Type B pancreatic cell (in vitro differentiated cells): ENCODE data around the gene ZNF98. TPM values are rescaled to one million over a fixed set of nuclear protein-coding genes. Genes with fewer than 3 reads are reported as not detected.

ENCODE experiments used
- DNase-seq: peaks from one replicate; pipeline ENCODE4 v3.0.0; 2021; ENCODE audit warnings: mixed read lengths; ENCODE audit not compliant: unreplicated experiment; ENCODE audit errors: extremely low spot score
- H3K27ac Mint-ChIP-seq: 2 replicates; pipeline ENCODE4 v1.8.0; 2021; ENCODE audit warnings: mild to moderate bottlenecking, mixed read lengths
- H3K27me3 Mint-ChIP-seq: 2 replicates; pipeline ENCODE4 v1.8.0; 2021; ENCODE audit warnings: mixed read lengths
- H3K36me3 Mint-ChIP-seq: 2 replicates; pipeline ENCODE4 v1.8.0; 2021; ENCODE audit warnings: mixed read lengths
- H3K4me1 Mint-ChIP-seq: one replicate; pipeline ENCODE4 v1.8.0; 2021; ENCODE audit warnings: mixed read lengths; ENCODE audit not compliant: unreplicated experiment
- H3K4me3 Mint-ChIP-seq: 2 replicates; pipeline ENCODE4 v1.8.0; 2021; ENCODE audit warnings: mild to moderate bottlenecking, mixed read lengths
- H3K9me3 Mint-ChIP-seq: 2 replicates; pipeline ENCODE4 v1.8.0; 2021; ENCODE audit warnings: mixed read lengths
- long read RNA-seq: library from polyadenylated mRNA; unstranded; transcript quantifications from one replicate; pipeline ENCODE4 v2.0.0, GENCODE V29; 2020
- total RNA-seq: library from RNA; stranded (reverse); gene quantifications from 2 replicates; pipeline ENCODE4 v1.2.1, GENCODE V29; 2021; ENCODE audit warnings: low replicate concordance
- TF ChIP-seq, protein P1 (sequence below): fragments of 200-600 bp; sonication (generic); conservative IDR thresholded peaks from 2 replicates; pipeline ENCODE4 v1.5.0; 2021; ENCODE audit warnings: antibody characterized with exemption, mild to moderate bottlenecking

The ZNF98 gene
- total RNA-seq = not detected in 2 replicates
- long read RNA-seq = 0 reads

- H3K9me3 Mint-ChIP-seq = peaks cover 5% of the 10 kb centered on the region
- H3K36me3 Mint-ChIP-seq = no peaks in the 10 kb centered on the region
Observed at GRCh38 chr19:22422211-22422610, at the start of gene ZNF98. Gene ZNF98 (minus strand): TSS chr19:22422346. CDS start chr19:22422224, 122 bp downstream.

GRCh38 chr19:22446605-22447004, 24.5 kb upstream of the ZNF98 start:
- no peak for DNase-seq
- TF ChIP-seq, protein P1, sequence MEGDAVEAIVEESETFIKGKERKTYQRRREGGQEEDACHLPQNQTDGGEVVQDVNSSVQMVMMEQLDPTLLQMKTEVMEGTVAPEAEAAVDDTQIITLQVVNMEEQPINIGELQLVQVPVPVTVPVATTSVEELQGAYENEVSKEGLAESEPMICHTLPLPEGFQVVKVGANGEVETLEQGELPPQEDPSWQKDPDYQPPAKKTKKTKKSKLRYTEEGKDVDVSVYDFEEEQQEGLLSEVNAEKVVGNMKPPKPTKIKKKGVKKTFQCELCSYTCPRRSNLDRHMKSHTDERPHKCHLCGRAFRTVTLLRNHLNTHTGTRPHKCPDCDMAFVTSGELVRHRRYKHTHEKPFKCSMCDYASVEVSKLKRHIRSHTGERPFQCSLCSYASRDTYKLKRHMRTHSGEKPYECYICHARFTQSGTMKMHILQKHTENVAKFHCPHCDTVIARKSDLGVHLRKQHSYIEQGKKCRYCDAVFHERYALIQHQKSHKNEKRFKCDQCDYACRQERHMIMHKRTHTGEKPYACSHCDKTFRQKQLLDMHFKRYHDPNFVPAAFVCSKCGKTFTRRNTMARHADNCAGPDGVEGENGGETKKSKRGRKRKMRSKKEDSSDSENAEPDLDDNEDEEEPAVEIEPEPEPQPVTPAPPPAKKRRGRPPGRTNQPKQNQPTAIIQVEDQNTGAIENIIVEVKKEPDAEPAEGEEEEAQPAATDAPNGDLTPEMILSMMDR = no peak
- H3K4me1 Mint-ChIP-seq = no peaks in the 10 kb centered on the region
- no peaks in the 10 kb centered on the region for H3K27me3 Mint-ChIP-seq
- H3K36me3 Mint-ChIP-seq = no peaks in the 10 kb centered on the region
- H3K4me3 Mint-ChIP-seq = no peak overlapping the region
- peaks cover 8% of the 10 kb centered on the region for H3K9me3 Mint-ChIP-seq
- no peak overlapping the region for H3K27ac Mint-ChIP-seq

More at GRCh38 chr19:22422211-22422610, at the start of gene ZNF98:
- H3K27me3 Mint-ChIP-seq = no peaks in the 10 kb centered on the region
- no peaks in the 10 kb centered on the region for H3K4me1 Mint-ChIP-seq
- DNase-seq = no peak
- TF ChIP-seq, protein P1 = no peak
- H3K4me3 Mint-ChIP-seq = no peak within 1 kb of the TSS
- no peak within 1 kb of the TSS for H3K27ac Mint-ChIP-seq

GRCh38 chr19:22438011-22438410, 15.9 kb upstream of the ZNF98 start:
- H3K9me3 Mint-ChIP-seq = no peaks in the 10 kb centered on the region

DNA sequence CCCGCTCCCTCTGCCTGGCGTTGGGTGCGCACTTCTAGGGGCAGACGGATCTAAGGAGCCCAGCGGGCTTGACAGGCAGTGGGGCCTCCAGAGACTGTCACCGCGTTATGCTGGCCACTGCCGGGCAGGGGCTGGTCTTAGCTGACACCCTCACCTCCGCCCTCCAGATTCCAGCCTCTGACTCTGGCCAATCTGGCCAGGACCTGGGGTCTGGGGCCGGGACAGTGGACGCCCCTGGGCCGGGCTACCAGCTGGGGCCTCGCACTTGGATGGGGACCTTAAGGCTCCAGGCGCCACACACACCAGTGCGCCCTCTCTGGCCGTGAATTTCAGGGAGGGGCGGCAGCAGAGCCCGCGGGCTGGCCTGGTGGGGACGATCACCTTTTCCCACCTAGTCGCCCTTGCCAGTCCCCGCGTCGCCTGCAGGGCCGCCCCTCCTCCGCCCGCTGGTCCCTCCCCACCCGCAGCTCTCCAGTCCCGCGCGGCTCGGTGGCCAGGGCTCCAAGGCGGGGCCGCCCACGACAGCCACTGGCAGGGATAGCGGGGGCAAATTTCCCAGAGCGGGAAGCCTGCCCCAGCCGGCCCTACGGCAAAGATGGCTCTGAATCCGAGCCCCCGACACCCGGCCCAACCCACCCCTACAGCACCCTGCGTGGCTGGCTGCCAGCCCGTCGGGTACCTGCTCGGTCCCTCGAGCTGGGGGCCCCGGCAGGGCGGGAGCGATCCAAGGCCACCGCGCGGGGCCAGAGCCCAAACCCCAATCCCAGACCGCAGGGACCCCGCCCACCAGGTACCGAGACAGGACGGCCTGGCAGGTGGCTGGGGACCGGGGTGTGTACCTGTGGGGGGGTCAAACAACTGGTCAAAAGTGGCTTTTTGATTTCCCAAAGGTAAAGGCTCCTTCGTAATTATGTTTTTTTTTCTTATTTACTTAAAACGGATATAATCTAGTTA, 6.1 kb upstream of the ZNF98 start:
- Mint-ChIP-seq H3K4me3 (no peak overlapping the region), H3K36me3 (no peaks in the 10 kb centered on the region), H3K4me1 (no peaks in the 10 kb centered on the region), H3K27ac (no peak overlapping the region), H3K27me3 (no peaks in the 10 kb centered on the region), H3K9me3 (peaks cover 9% of the 10 kb centered on the region)
- DNase-seq = no peak
- TF ChIP-seq, protein P1 = no peak

More at GRCh38 chr19:22438011-22438410, 15.9 kb upstream of the ZNF98 start:
- Mint-ChIP-seq H3K27ac (no peak overlapping the region), H3K36me3 (no peaks in the 10 kb centered on the region), H3K4me3 (no peak overlapping the region), H3K4me1 (no peaks in the 10 kb centered on the region), H3K27me3 (no peaks in the 10 kb centered on the region)
- TF ChIP-seq, protein P1 = no peak
- no peak for DNase-seq

- Mint-ChIP-seq H3K36me3 (no peaks in the 10 kb centered on the region), H3K9me3 (peaks cover 9% of the 10 kb centered on the region), H3K4me3 (no peak overlapping the region), H3K27ac (no peak overlapping the region), H3K27me3 (no peaks in the 10 kb centered on the region), H3K4me1 (no peaks in the 10 kb centered on the region)
- DNase-seq = no peak
- TF ChIP-seq, protein P1 = no peak
Observed at GRCh38 chr19:22427547-22427946, 5.4 kb upstream of the ZNF98 start.
